GM12878 (cell line): Measurements from ENCODE around the gene INSIG2. TPM values are rescaled to one million over a fixed set of nuclear protein-coding genes. Genes with fewer than 3 reads are reported as not detected.

Experiments
- JUNB ChIP-seq: IDR thresholded peaks from 2 replicates; pipeline ENCODE4 v1.6.1; 2016; ENCODE audit warnings: antibody characterized with exemption, mild to moderate bottlenecking
- MTA2 ChIP-seq: fragments of 450-650 bp; IDR thresholded peaks from 2 replicates; pipeline ENCODE4 v1.6.1; 2016; ENCODE audit warnings: low read depth, mild to moderate bottlenecking, moderate library complexity
- MTA3 ChIP-seq: IDR thresholded peaks from 2 replicates; pipeline ENCODE4 v1.6.1; 2012; ENCODE audit warnings: low read length, inconsistent platforms, borderline replicate concordance
- NR2C1 ChIP-seq: fragments of 450-650 bp; IDR thresholded peaks from 2 replicates; pipeline ENCODE4 v1.6.1; 2017; ENCODE audit warnings: antibody characterized with exemption, mild to moderate bottlenecking, moderate library complexity
- RB1 ChIP-seq: fragments of 450-650 bp; formaldehyde crosslinking; IDR thresholded peaks from 2 replicates; pipeline ENCODE4 v1.6.1; 2017; ENCODE audit warnings: mild to moderate bottlenecking, borderline replicate concordance
- SIN3A ChIP-seq: IDR thresholded peaks from 2 replicates; pipeline ENCODE4 v1.6.1; 2012; ENCODE audit warnings: low read depth, low read length, improper control_type of control experiment
- SMC3 ChIP-seq: IDR thresholded peaks from 2 replicates; pipeline ENCODE4 v1.6.1; 2011; ENCODE audit warnings: low read length, improper control_type of control experiment, borderline replicate concordance
- SPI1 ChIP-seq: IDR thresholded peaks from 2 replicates; pipeline ENCODE4 v1.6.1; 2011; ENCODE audit warnings: low read depth, mild to moderate bottlenecking, low read length, moderate library complexity, borderline replicate concordance; ENCODE audit not compliant: insufficient read depth
- YY1 ChIP-seq: IDR thresholded peaks from 2 replicates; pipeline ENCODE4 v1.6.1; 2011; ENCODE audit warnings: low read depth, mild to moderate bottlenecking, low read length
- polyA plus RNA-seq, 11 experiments: library from polyadenylated mRNA; depleted of rRNA in 4 of 11; unstranded in 6 of 11; stranded (reverse) in 5 of 11; fragments of >200 nt; fragmentation: Nextera tagmentation in 4 of 11; fragmentation: Illumina TruSeq in 1 of 11; extraction: Ambion mirVana in 4 of 11; extraction: Trizol in 1 of 11; gene quantifications; 1 replicate in 1 of 11; 2 replicates in 10 of 11; pipeline versions ENCODE4 v1.2.1 to v1.2.3, GENCODE V29; 2011 to 2016; ENCODE audit warnings: inconsistent platforms in 2 of 11, missing spikeins in 2 of 11, low read depth in 1 of 11
- total RNA-seq, 4 experiments: library from RNA; depleted of rRNA in 3 of 4; stranded (reverse); fragments of >200 nt in 3 of 4; fragmentation: Illumina TruSeq in 1 of 4; extraction: Trizol in 1 of 4; gene quantifications; 2 replicates each; pipeline versions ENCODE4 v1.2.1 to v1.2.3, GENCODE V29; 2013 to 2021
- TF ChIP-seq, protein P1 (sequence below): fragments of 450-650 bp; IDR thresholded peaks from 2 replicates; pipeline ENCODE4 v1.6.1; 2017; ENCODE audit warnings: borderline replicate concordance
- TF ChIP-seq, protein P2 (sequence below): IDR thresholded peaks from 2 replicates; pipeline ENCODE4 v1.6.1; 2012; ENCODE audit warnings: low read length, inconsistent platforms
- TF ChIP-seq, protein P3 (sequence below): IDR thresholded peaks from 2 replicates; pipeline ENCODE4 v1.6.1; 2012; ENCODE audit warnings: improper control_type of control experiment, low read depth, low read length; ENCODE audit not compliant: insufficient replicate concordance
- TF ChIP-seq, protein P4 (sequence below): IDR thresholded peaks from 2 replicates; pipeline ENCODE4 v1.6.1; 2011; ENCODE audit warnings: borderline replicate concordance, low read depth, mild to moderate bottlenecking, moderate library complexity, mixed read lengths, low read length; ENCODE audit not compliant: insufficient read depth; ENCODE audit errors: extremely low read length
- TF ChIP-seq, protein P5 (sequence below): fragments of 450-650 bp; IDR thresholded peaks from 2 replicates; pipeline ENCODE4 v1.6.1; 2016; ENCODE audit warnings: mild to moderate bottlenecking
- TF ChIP-seq, protein P6 (sequence below): fragments of 450-650 bp; IDR thresholded peaks from 2 replicates; pipeline ENCODE4 v1.6.1; 2018; ENCODE audit warnings: mild to moderate bottlenecking, low read depth, moderate library complexity; ENCODE audit not compliant: partially characterized antibody

The INSIG2 gene
- total and polyA plus RNA-seq, 10 of the 15 experiments (the other 5 are each of a cell fraction or from before 2014, with no cell fraction given): 4.9 to 92.7 (median 12.0) TPM

DNA sequence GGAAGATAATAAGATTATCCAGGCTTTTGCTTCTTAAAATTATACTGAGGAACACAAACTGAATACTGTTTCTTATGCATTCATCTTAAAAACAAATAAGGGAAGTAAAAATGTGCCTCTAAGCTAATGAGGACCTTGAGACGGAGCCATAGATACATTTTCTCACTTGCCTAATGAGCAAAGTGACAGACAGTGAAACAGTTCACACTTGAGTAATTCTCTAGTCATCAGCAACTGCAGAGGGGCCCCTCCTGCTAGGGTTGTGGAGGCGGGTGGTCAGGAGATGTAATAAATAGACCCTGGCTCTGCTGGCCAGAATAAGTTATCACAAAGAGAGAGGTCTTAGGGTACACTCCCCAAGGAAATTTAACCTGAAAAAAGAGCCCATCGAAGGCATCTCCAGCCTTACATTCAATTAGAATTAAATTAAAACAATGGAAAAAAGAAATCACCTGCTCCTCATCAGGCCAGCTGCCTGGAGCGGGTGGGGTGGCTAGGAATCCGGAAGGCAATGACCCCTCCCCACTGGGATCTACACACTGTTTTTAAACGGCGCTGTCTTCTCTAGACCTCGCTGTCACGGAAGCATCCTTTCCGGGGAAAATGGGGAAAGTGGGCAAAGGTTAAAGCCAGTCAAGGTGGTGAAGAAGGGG, 32.6 kb upstream of the INSIG2 start (continued):
- TF ChIP-seq, protein P1, sequence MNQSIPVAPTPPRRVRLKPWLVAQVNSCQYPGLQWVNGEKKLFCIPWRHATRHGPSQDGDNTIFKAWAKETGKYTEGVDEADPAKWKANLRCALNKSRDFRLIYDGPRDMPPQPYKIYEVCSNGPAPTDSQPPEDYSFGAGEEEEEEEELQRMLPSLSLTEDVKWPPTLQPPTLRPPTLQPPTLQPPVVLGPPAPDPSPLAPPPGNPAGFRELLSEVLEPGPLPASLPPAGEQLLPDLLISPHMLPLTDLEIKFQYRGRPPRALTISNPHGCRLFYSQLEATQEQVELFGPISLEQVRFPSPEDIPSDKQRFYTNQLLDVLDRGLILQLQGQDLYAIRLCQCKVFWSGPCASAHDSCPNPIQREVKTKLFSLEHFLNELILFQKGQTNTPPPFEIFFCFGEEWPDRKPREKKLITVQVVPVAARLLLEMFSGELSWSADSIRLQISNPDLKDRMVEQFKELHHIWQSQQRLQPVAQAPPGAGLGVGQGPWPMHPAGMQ: no peak
- TF ChIP-seq SMC3: no peak
- TF ChIP-seq RB1: no peak
- peak; percentile 98 for TF ChIP-seq MTA2
- TF ChIP-seq, protein P2, sequence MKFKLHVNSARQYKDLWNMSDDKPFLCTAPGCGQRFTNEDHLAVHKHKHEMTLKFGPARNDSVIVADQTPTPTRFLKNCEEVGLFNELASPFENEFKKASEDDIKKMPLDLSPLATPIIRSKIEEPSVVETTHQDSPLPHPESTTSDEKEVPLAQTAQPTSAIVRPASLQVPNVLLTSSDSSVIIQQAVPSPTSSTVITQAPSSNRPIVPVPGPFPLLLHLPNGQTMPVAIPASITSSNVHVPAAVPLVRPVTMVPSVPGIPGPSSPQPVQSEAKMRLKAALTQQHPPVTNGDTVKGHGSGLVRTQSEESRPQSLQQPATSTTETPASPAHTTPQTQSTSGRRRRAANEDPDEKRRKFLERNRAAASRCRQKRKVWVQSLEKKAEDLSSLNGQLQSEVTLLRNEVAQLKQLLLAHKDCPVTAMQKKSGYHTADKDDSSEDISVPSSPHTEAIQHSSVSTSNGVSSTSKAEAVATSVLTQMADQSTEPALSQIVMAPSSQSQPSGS: peak; percentile 40; the same call in 1 of the 2 replicates
- TF ChIP-seq, protein P3, sequence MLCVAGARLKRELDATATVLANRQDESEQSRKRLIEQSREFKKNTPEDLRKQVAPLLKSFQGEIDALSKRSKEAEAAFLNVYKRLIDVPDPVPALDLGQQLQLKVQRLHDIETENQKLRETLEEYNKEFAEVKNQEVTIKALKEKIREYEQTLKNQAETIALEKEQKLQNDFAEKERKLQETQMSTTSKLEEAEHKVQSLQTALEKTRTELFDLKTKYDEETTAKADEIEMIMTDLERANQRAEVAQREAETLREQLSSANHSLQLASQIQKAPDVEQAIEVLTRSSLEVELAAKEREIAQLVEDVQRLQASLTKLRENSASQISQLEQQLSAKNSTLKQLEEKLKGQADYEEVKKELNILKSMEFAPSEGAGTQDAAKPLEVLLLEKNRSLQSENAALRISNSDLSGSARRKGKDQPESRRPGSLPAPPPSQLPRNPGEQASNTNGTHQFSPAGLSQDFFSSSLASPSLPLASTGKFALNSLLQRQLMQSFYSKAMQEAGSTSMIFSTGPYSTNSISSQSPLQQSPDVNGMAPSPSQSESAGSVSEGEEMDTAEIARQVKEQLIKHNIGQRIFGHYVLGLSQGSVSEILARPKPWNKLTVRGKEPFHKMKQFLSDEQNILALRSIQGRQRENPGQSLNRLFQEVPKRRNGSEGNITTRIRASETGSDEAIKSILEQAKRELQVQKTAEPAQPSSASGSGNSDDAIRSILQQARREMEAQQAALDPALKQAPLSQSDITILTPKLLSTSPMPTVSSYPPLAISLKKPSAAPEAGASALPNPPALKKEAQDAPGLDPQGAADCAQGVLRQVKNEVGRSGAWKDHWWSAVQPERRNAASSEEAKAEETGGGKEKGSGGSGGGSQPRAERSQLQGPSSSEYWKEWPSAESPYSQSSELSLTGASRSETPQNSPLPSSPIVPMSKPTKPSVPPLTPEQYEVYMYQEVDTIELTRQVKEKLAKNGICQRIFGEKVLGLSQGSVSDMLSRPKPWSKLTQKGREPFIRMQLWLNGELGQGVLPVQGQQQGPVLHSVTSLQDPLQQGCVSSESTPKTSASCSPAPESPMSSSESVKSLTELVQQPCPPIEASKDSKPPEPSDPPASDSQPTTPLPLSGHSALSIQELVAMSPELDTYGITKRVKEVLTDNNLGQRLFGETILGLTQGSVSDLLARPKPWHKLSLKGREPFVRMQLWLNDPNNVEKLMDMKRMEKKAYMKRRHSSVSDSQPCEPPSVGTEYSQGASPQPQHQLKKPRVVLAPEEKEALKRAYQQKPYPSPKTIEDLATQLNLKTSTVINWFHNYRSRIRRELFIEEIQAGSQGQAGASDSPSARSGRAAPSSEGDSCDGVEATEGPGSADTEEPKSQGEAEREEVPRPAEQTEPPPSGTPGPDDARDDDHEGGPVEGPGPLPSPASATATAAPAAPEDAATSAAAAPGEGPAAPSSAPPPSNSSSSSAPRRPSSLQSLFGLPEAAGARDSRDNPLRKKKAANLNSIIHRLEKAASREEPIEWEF: peak; percentile 70
- TF ChIP-seq, protein P4, sequence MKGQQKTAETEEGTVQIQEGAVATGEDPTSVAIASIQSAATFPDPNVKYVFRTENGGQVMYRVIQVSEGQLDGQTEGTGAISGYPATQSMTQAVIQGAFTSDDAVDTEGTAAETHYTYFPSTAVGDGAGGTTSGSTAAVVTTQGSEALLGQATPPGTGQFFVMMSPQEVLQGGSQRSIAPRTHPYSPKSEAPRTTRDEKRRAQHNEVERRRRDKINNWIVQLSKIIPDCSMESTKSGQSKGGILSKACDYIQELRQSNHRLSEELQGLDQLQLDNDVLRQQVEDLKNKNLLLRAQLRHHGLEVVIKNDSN: no peak
- TF ChIP-seq SPI1: no peak
- no peak for TF ChIP-seq JUNB
- TF ChIP-seq MTA3: 0 out of 2 replicates have a peak, but pooled peaks have one; percentile 72
- no peak for TF ChIP-seq SIN3A
- TF ChIP-seq NR2C1: no peak
- TF ChIP-seq, protein P5, sequence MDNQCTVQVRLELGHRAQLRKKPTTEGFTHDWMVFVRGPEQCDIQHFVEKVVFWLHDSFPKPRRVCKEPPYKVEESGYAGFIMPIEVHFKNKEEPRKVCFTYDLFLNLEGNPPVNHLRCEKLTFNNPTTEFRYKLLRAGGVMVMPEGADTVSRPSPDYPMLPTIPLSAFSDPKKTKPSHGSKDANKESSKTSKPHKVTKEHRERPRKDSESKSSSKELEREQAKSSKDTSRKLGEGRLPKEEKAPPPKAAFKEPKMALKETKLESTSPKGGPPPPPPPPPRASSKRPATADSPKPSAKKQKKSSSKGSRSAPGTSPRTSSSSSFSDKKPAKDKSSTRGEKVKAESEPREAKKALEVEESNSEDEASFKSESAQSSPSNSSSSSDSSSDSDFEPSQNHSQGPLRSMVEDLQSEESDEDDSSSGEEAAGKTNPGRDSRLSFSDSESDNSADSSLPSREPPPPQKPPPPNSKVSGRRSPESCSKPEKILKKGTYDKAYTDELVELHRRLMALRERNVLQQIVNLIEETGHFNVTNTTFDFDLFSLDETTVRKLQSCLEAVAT: no peak
- TF ChIP-seq, protein P6, sequence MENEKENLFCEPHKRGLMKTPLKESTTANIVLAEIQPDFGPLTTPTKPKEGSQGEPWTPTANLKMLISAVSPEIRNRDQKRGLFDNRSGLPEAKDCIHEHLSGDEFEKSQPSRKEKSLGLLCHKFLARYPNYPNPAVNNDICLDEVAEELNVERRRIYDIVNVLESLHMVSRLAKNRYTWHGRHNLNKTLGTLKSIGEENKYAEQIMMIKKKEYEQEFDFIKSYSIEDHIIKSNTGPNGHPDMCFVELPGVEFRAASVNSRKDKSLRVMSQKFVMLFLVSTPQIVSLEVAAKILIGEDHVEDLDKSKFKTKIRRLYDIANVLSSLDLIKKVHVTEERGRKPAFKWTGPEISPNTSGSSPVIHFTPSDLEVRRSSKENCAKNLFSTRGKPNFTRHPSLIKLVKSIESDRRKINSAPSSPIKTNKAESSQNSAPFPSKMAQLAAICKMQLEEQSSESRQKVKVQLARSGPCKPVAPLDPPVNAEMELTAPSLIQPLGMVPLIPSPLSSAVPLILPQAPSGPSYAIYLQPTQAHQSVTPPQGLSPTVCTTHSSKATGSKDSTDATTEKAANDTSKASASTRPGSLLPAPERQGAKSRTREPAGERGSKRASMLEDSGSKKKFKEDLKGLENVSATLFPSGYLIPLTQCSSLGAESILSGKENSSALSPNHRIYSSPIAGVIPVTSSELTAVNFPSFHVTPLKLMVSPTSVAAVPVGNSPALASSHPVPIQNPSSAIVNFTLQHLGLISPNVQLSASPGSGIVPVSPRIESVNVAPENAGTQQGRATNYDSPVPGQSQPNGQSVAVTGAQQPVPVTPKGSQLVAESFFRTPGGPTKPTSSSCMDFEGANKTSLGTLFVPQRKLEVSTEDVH: no peak
- TF ChIP-seq YY1: no peak
